Stomach (tissue), 9 donors: ENCODE measurements around the gene ADNP. TPM values are rescaled to one million over a fixed set of nuclear protein-coding genes. Genes with fewer than 3 reads are reported as not detected.

Source experiments
- DNase-seq, 2 donors: peaks; one replicate each; pipeline versions ENCODE4 v3.0.0 to v3.0.0-alpha.2; 2013 to 2019
- H3K27ac ChIP-seq, 5 donors: fragments of 200-600 bp in 4 of 5; sonication (generic) in 4 of 5; one replicate each; pipeline ENCODE4 v1.5.1; 2013 to 2019; ENCODE audit warnings: mild to moderate bottlenecking in 1 of 5, moderate library complexity in 1 of 5
- H3K27me3 ChIP-seq, 3 donors: fragments of 200-600 bp; sonication (generic); one replicate each; pipeline ENCODE4 v1.5.1; 2017 to 2019; ENCODE audit warnings: mixed run types in 1 of 3
- H3K36me3 ChIP-seq, 4 donors: fragments of 200-600 bp; sonication (generic); 1 replicate in 3 of 4; 2 replicates in 1 of 4; pipeline ENCODE4 v1.5.1; 2016 to 2019
- H3K4me1 ChIP-seq, 4 donors: fragments of 200-600 bp; sonication (generic); one replicate each; pipeline ENCODE4 v1.5.1; 2016 to 2019
- H3K4me3 ChIP-seq, 4 donors: fragments of 200-600 bp; sonication (generic) in 3 of 4; one replicate each; pipeline ENCODE4 v1.5.1; 2016 to 2019; ENCODE audit warnings: mild to moderate bottlenecking in 1 of 4
- H3K9me3 ChIP-seq, 4 donors: fragments of 200-600 bp; sonication (generic); one replicate each; pipeline ENCODE4 v1.5.1; 2016 to 2019
- CTCF ChIP-seq, 7 experiments: fragments of 450-650 bp in 4 of 7; fragments of 200-600 bp in 3 of 7; sonication (generic) in 3 of 7; IDR thresholded peaks; one replicate each; pipeline ENCODE4 v1.5.1; 2016 to 2019; ENCODE audit warnings: antibody characterized with exemption in 7 of 7, control low read depth in 2 of 7, mild to moderate bottlenecking in 1 of 7
- EP300 ChIP-seq: sonication (generic); formaldehyde crosslinking; IDR thresholded peaks from one replicate; pipeline ENCODE4 v1.6.1; 2017; ENCODE audit warnings: antibody characterized with exemption
- POLR2A ChIP-seq, 4 donors: fragments of 450-650 bp; IDR thresholded peaks; one replicate each; pipeline ENCODE4 v1.6.1; 2016; ENCODE audit warnings: antibody characterized with exemption in 4 of 4, control low read depth in 2 of 4, mild to moderate bottlenecking in 1 of 4, moderate library complexity in 1 of 4
- POLR2AphosphoS5 ChIP-seq, 3 donors: sonication (generic); formaldehyde crosslinking; IDR thresholded peaks; one replicate each; pipeline ENCODE4 v1.6.1; 2016; ENCODE audit warnings: antibody characterized with exemption in 3 of 3
- whole genome bisulfite sequencing, 5 donors: extraction: QIAGEN DNeasy Blood & Tissue Kit in 3 of 5; methylation state at CpG; one replicate each; pipeline versions ENCODE4 v1.1.5 to v1.1.7; 2013 to 2018; 5-methylcytosine and 5-hydroxymethylcytosine counted together
- intact Hi-C: fragments of 100-400 bp; cut with DNase I; formaldehyde crosslinking; loops from one replicate; pipeline ENCODE4 v1.15.1; 2023; ENCODE audit warnings: low total_unique reads
- polyA plus RNA-seq, 3 donors: library from polyadenylated mRNA; stranded (reverse); fragments of 200-250 nt; gene quantifications; one replicate each; pipeline ENCODE4 v1.2.3, GENCODE V29; 2013
- total RNA-seq, 5 donors: library from RNA; depleted of rRNA; stranded (reverse); fragments of >200 nt; gene quantifications; one replicate each; pipeline versions ENCODE4 v1.1.0 to v1.2.3, GENCODE V29; 2014 to 2016
- donor health status: healthy with polysubstance abuse.
- donor health status: Bipolar disorder and iron deficiency.
- donor health status: healthy.

Gene ADNP
- total and polyA plus RNA-seq, 8 donors = 19.9 to 67.4 (median 48.5) TPM

GRCh38 chr20:50926530-50926929, 4.7 kb downstream of the ADNP start:
- TF ChIP-seq POLR2AphosphoS5 (IDR thresholded peaks at IDR 0.05) (no peak), CTCF (IDR thresholded peaks at IDR 0.05) (no peak), POLR2A (IDR thresholded peaks at IDR 0.05) (no peak), EP300 (no peak)

GRCh38 chr20:50924261-50924920, 6.8 kb downstream of the ADNP start:
- DNase-seq = no peak
- H3K36me3 ChIP-seq = peaks cover 0 to 18% (median 8%) of the 10 kb centered on the region in 4 donors
- H3K27ac ChIP-seq = no peak overlapping the region
- H3K4me3 ChIP-seq = no peak overlapping the region
- no peaks in the 10 kb centered on the region for H3K9me3 ChIP-seq
- intact Hi-C loops = no loop called here
- TF ChIP-seq POLR2AphosphoS5 (IDR thresholded peaks at IDR 0.05) = no peak
- TF ChIP-seq EP300 = no peak
- no peaks in the 10 kb centered on the region for H3K27me3 ChIP-seq
- WGBS, 5 donors = 39 to 54% (median 46%) methylated on average over 2 of the region's 2 CpGs
- H3K4me1 ChIP-seq = peaks cover 36 to 100% (median 78%) of the 10 kb centered on the region in 4 donors

More at GRCh38 chr20:50926530-50926929, 4.7 kb downstream of the ADNP start:
- Histone ChIP-seq H3K4me1 (peaks cover 32 to 83% (median 65%) of the 10 kb centered on the region in 4 donors), H3K27me3 (no peaks in the 10 kb centered on the region), H3K27ac (no peak overlapping the region), H3K36me3 (peaks cover 0 to 18% (median 8%) of the 10 kb centered on the region in 4 donors), H3K9me3 (no peaks in the 10 kb centered on the region), H3K4me3 (no peak overlapping the region)
- WGBS, 5 donors = 27 to 42% (median 32%) methylated on average over 1 of the region's 1 CpG
- intact Hi-C loops = no loop called here
- no peak for DNase-seq

- DNase-seq = no peak
- 58 to 66% (median 60%) methylated on average over 8 of the region's 8 CpGs for WGBS, 5 donors
- peaks cover 0 to 18% (median 3%) of the 10 kb centered on the region in 4 donors for H3K36me3 ChIP-seq
- peaks cover 43 to 100% (median 80%) of the 10 kb centered on the region in 4 donors for H3K4me1 ChIP-seq
- H3K4me3 ChIP-seq = no peak overlapping the region
- no peaks in the 10 kb centered on the region for H3K27me3 ChIP-seq
- intact Hi-C loops = no loop called here
- no peaks in the 10 kb centered on the region for H3K9me3 ChIP-seq
- TF ChIP-seq POLR2AphosphoS5 (IDR thresholded peaks at IDR 0.05) = no peak
- H3K27ac ChIP-seq = peak overlapping the region in 2 of 5 donors; percentile 30 to 34
Measured at GRCh38 chr20:50921803-50922501, 9.3 kb downstream of the ADNP start.

- Histone ChIP-seq H3K27ac (peak overlapping the region in 1 of 5 donors; percentile 7), H3K36me3 (peaks cover 0 to 16% (median 3%) of the 10 kb centered on the region in 4 donors), H3K9me3 (no peaks in the 10 kb centered on the region), H3K4me3 (no peak overlapping the region), H3K4me1 (peaks cover 49 to 100% (median 81%) of the 10 kb centered on the region in 4 donors), H3K27me3 (no peaks in the 10 kb centered on the region)
- TF ChIP-seq POLR2AphosphoS5 (IDR thresholded peaks at IDR 0.05) (no peak), POLR2A (IDR thresholded peaks at IDR 0.05) (no peak), CTCF (IDR thresholded peaks at IDR 0.05) (no peak), EP300 (no peak)
- intact Hi-C loops = no loop called here
- DNase-seq = no peak
Measured at GRCh38 chr20:50920997-50921396, 10.2 kb downstream of the ADNP start.

- Histone ChIP-seq H3K4me3 (no peak overlapping the region), H3K9me3 (no peaks in the 10 kb centered on the region), H3K27me3 (no peaks in the 10 kb centered on the region), H3K4me1 (peaks cover 54 to 100% (median 82%) of the 10 kb centered on the region in 4 donors), H3K27ac (peak overlapping the region in 2 of 5 donors; percentile 8 to 33), H3K36me3 (peaks cover 0 to 11% (median 3%) of the 10 kb centered on the region in 4 donors)
- WGBS, 5 donors = 58 to 70% (median 64%) methylated on average over 6 of the region's 6 CpGs
- TF ChIP-seq EP300 (no peak), POLR2A (IDR thresholded peaks at IDR 0.05) (no peak), CTCF (IDR thresholded peaks at IDR 0.05) (no peak), POLR2AphosphoS5 (IDR thresholded peaks at IDR 0.05) (peak in 1 of 3 donors; percentile 58)
- intact Hi-C loops = no loop called here
- peak; percentile 38 to 42 for DNase-seq
Measured at GRCh38 chr20:50919567-50919966, 11.7 kb downstream of the ADNP start.
